Tongue (tissue), 2 donors: Measurements from ENCODE around the gene SUPV3L1. TPM values are rescaled to one million over a fixed set of nuclear protein-coding genes. Genes with fewer than 3 reads are reported as not detected.
"Not testable (repeated sequence)": the region's sequence is repeated elsewhere in the genome, so short reads cannot be mapped to it uniquely, and the experiment has no call there.

ENCODE experiments used
- DNase-seq: peaks from one replicate; pipeline ENCODE4 v3.0.0-alpha.2; 2015
- total RNA-seq: library from RNA; depleted of rRNA; stranded (reverse); fragments of >200 nt; gene quantifications from one replicate; pipeline ENCODE4 v1.2.3, GENCODE V29; 2014

SUPV3L1 gene
- 20.7 TPM for total RNA-seq

GRCh38 chr10:69179743-69180524 lies at the start of gene SUPV3L1:
TSS of gene SUPV3L1 (plus strand) at chr10:69180234. CDS start at chr10:69180292, 58 bp downstream.
- peak; percentile 98 for DNase-seq

- DNase-seq, result no peak
These were observed 49.8 kb upstream of the SUPV3L1 start for GRCh38 chr10:69130251-69130650.

- DNase-seq, result no peak
These were observed 40.1 kb upstream of the SUPV3L1 start for GRCh38 chr10:69139961-69140360.

- DNase-seq, result no peak
These were observed 38.7 kb upstream of the SUPV3L1 start for GRCh38 chr10:69141304-69141703.

- not testable (repeated sequence) for DNase-seq
These were observed 38.0 kb upstream of the SUPV3L1 start for GRCh38 chr10:69142074-69142473.

GRCh38 chr10:69142983-69143382 lies 37.1 kb upstream of the SUPV3L1 start:
- no peak for DNase-seq

GRCh38 chr10:69145329-69145728 lies 34.7 kb upstream of the SUPV3L1 start:
- no peak for DNase-seq

- no peak for DNase-seq
These were observed 34.2 kb upstream of the SUPV3L1 start for GRCh38 chr10:69145864-69146263.

- no peak for DNase-seq
These were observed 33.3 kb upstream of the SUPV3L1 start for GRCh38 chr10:69146759-69147158.

GRCh38 chr10:69151984-69152383 lies 28.1 kb upstream of the SUPV3L1 start:
- DNase-seq, result no peak

GRCh38 chr10:69153227-69153626 lies 26.8 kb upstream of the SUPV3L1 start:
- DNase-seq, result no peak

GRCh38 chr10:69160809-69161241 lies 19.2 kb upstream of the SUPV3L1 start:
- no peak for DNase-seq

GRCh38 chr10:69168493-69168892 lies 11.5 kb upstream of the SUPV3L1 start:
- no peak for DNase-seq

- no peak for DNase-seq
These were observed 7.6 kb upstream of the SUPV3L1 start for GRCh38 chr10:69172241-69172982.

- DNase-seq, result not testable (repeated sequence)
These were observed 4.7 kb upstream of the SUPV3L1 start for GRCh38 chr10:69175326-69175725.

- no peak for DNase-seq
These were observed 3.2 kb upstream of the SUPV3L1 start for GRCh38 chr10:69176823-69177222.

GRCh38 chr10:69179089-69179742 lies 818 bp upstream of the SUPV3L1 start:
- no peak for DNase-seq

- no peak for DNase-seq
These were observed 631 bp downstream of the SUPV3L1 start for GRCh38 chr10:69180525-69181204.

- no peak for DNase-seq
These were observed 1.4 kb downstream of the SUPV3L1 start for GRCh38 chr10:69181433-69181832.

GRCh38 chr10:69182005-69182404 lies 2.0 kb downstream of the SUPV3L1 start:
- no peak for DNase-seq

GRCh38 chr10:69186524-69186923 lies 6.5 kb downstream of the SUPV3L1 start:
- no peak for DNase-seq

- DNase-seq, result no peak
These were observed 21.0 kb downstream of the SUPV3L1 start for GRCh38 chr10:69201045-69201444.
